ENCODE measurements around the gene TRIM2.
A peak's percentile ranks its signal among the peaks of the same experiment; 100 is the strongest.

GRCh38 chr4:153344131-153345011 is 140.1 kb downstream of the TRIM2 start, which contains the start of gene MND1:
- TF ChIP-seq CTCF (IDR thresholded peaks at IDR 0.05; ENCODE audit: low read depth, low read length, poor library complexity, severe bottlenecking) (peak; percentile 87), EZH2phosphoT487 (IDR thresholded peaks at IDR 0.05; ENCODE audit: borderline replicate concordance, low read length) (no peak)

Data from DOHH2 (cell line).